Caki2 (cell line): ENCODE results near the gene PDE4D. TPM values are rescaled to one million over a fixed set of nuclear protein-coding genes. Genes with fewer than 3 reads are reported as not detected.

ENCODE experiments used
- DNase-seq: peaks from one replicate; pipeline ENCODE4 v3.0.0-alpha.2; 2015; ENCODE audit warnings: low read depth
- in situ Hi-C: cut with HindIII; loops from 2 replicates; pipeline ENCODE4 v1.10.0; 2016; ENCODE audit warnings: low sequenced_read_pairs, low pct_unique_long_range_greater_than_20kb, mixed read lengths
- total RNA-seq: library from RNA; depleted of rRNA; stranded (reverse); fragments of >200 nt; shearing (Covaris generic); gene quantifications from 2 replicates; pipeline ENCODE4 v1.2.3, GENCODE V29; 2014; ENCODE audit warnings: low replicate concordance

Gene PDE4D
- total RNA-seq, 1 experiment from 2014 or later: 19.4 TPM

- in situ Hi-C loops: no loop called here
- DNase-seq: no peak
These were observed 954.7 kb downstream of the PDE4D start for GRCh38 chr5:58938563-58939424.

GRCh38 chr5:58937031-58937681, 956.4 kb downstream of the PDE4D start:
- in situ Hi-C loops: no loop called here

GRCh38 chr5:58934629-58935097, 958.9 kb downstream of the PDE4D start:
- in situ Hi-C loops: no loop called here
- DNase-seq: no peak

More at GRCh38 chr5:58937031-58937681, 956.4 kb downstream of the PDE4D start:
- no peak for DNase-seq

- in situ Hi-C loops: no loop called here
These were observed 959.5 kb downstream of the PDE4D start for GRCh38 chr5:58933891-58934628.

GRCh38 chr5:58932057-58932612, 961.4 kb downstream of the PDE4D start:
- no peak for DNase-seq
- in situ Hi-C loops: no loop called here

More at GRCh38 chr5:58933891-58934628, 959.5 kb downstream of the PDE4D start:
- DNase-seq: no peak

- in situ Hi-C loops: no loop called here
- no peak for DNase-seq
These were observed 963.0 kb downstream of the PDE4D start for GRCh38 chr5:58930520-58930919.

- in situ Hi-C loops: no loop called here
- DNase-seq: no peak
These were observed 963.8 kb downstream of the PDE4D start for GRCh38 chr5:58929726-58930125.

GRCh38 chr5:58927938-58928337, 965.6 kb downstream of the PDE4D start:
- no peak for DNase-seq
- in situ Hi-C loops: no loop called here

- no peak for DNase-seq
- in situ Hi-C loops: no loop called here
These were observed 966.3 kb downstream of the PDE4D start for GRCh38 chr5:58927181-58927580.

- in situ Hi-C loops: no loop called here
- no peak for DNase-seq
These were observed 967.0 kb downstream of the PDE4D start for GRCh38 chr5:58926541-58926935.

- DNase-seq: no peak
- in situ Hi-C loops: no loop called here
These were observed 967.6 kb downstream of the PDE4D start for GRCh38 chr5:58925627-58926540.

GRCh38 chr5:58924306-58924705, 969.2 kb downstream of the PDE4D start:
- no peak for DNase-seq

GRCh38 chr5:58923355-58923754, 970.2 kb downstream of the PDE4D start:
- in situ Hi-C loops: no loop called here
- DNase-seq: no peak

More at GRCh38 chr5:58924306-58924705, 969.2 kb downstream of the PDE4D start:
- in situ Hi-C loops: no loop called here

- DNase-seq: no peak
- in situ Hi-C loops: no loop called here
These were observed 970.9 kb downstream of the PDE4D start for GRCh38 chr5:58922461-58923171.

- in situ Hi-C loops: no loop called here
- DNase-seq: no peak
These were observed 972.4 kb downstream of the PDE4D start for GRCh38 chr5:58921159-58921558.

- in situ Hi-C loops: no loop called here
These were observed 973.7 kb downstream of the PDE4D start for GRCh38 chr5:58919833-58920232.

More at GRCh38 chr5:58919833-58920232, 973.7 kb downstream of the PDE4D start:
- no peak for DNase-seq
